ENCODE data around the gene LPAR4. TPM values are rescaled to one million over a fixed set of nuclear protein-coding genes. Genes with fewer than 3 reads are reported as not detected.

The LPAR4 gene
- total RNA-seq (1 to 10 TPM in 6 of 7 donors, under 1 TPM in 1; 0.96 to 3.0 (median 2.4) TPM), polyA plus RNA-seq (1 to 10 TPM; 1.3 to 2.5 TPM)
- long read RNA-seq, donor 1, result 0 reads
- long read RNA-seq, donor 2, partial matches to known transcripts, result 0 of 1 reads
- long read RNA-seq, donor 2, other reads (novel, unspliced or antisense), result 0 of 1 reads
- long read RNA-seq, donor 3, partial matches to known transcripts, result 1 of 2 reads
- long read RNA-seq, donor 3, other reads (novel, unspliced or antisense), result 0 of 2 reads

GRCh38 chrX:78747489-78747888 is at the start of gene LPAR4:
LPAR4 (plus strand) TSS chrX:78747720; CDS start chrX:78754870, 7,150 bp downstream.
- WGBS, 3 donors, result 15 to 32% (median 23%) methylated on average over 9 of the region's 9 CpGs
- intact Hi-C loops (cut with DNase I), result no loop called here
- Histone ChIP-seq H3K4me3 (peak within 1 kb of the TSS; percentile 6), H3K27ac (no peak within 1 kb of the TSS), H3K36me3 (no peaks in the 10 kb centered on the region), H3K27me3 (no peaks in the 10 kb centered on the region), H3K9me3 (no peaks in the 10 kb centered on the region), H3K4me1 (ENCODE audit: insufficient read depth) (no peaks in the 10 kb centered on the region)
- peak in 3 of 5 donors; percentile 6 to 18 (median 17) for DNase-seq
- TF ChIP-seq EP300 (IDR thresholded peaks at IDR 0.05), result no peak
- no peak for TF ChIP-seq CTCF (IDR thresholded peaks at IDR 0.05)

GRCh38 chrX:78706071-78706470 is 41.4 kb upstream of the LPAR4 start:
- H3K36me3 ChIP-seq, result no peaks in the 10 kb centered on the region
- intact Hi-C loops (cut with DNase I), result no loop called here
- 1 to 6% (median 3%) methylated on average over 2 of the region's 2 CpGs for WGBS, 3 donors
- H3K27ac ChIP-seq, result no peak overlapping the region
- no peak overlapping the region for H3K4me3 ChIP-seq
- H3K9me3 ChIP-seq, result no peaks in the 10 kb centered on the region
- no peak for TF ChIP-seq EP300 (IDR thresholded peaks at IDR 0.05)
- TF ChIP-seq CTCF (IDR thresholded peaks at IDR 0.05), result no peak
- TF ChIP-seq POLR2A (IDR thresholded peaks at IDR 0.05), result no peak
- H3K4me1 ChIP-seq (ENCODE audit: insufficient read depth), result no peaks in the 10 kb centered on the region
- H3K27me3 ChIP-seq, result no peaks in the 10 kb centered on the region
- DNase-seq, result no peak

GRCh38 chrX:78708262-78708661 is 39.3 kb upstream of the LPAR4 start:
- TF ChIP-seq EP300 (IDR thresholded peaks at IDR 0.05) (no peak), POLR2A (IDR thresholded peaks at IDR 0.05) (no peak), CTCF (IDR thresholded peaks at IDR 0.05) (no peak)
- 25 to 28% (median 26%) methylated on average over 2 of the region's 2 CpGs for WGBS, 3 donors
- intact Hi-C loops (cut with DNase I), result no loop called here
- Histone ChIP-seq H3K9me3 (no peaks in the 10 kb centered on the region), H3K27ac (no peak overlapping the region), H3K27me3 (no peaks in the 10 kb centered on the region), H3K36me3 (no peaks in the 10 kb centered on the region), H3K4me1 (ENCODE audit: insufficient read depth) (no peaks in the 10 kb centered on the region), H3K4me3 (no peak overlapping the region)
- peak in 1 of 5 donors; percentile 17 for DNase-seq

GRCh38 chrX:78708816-78709215 is 38.7 kb upstream of the LPAR4 start:
- DNase-seq, result peak in 3 of 5 donors; percentile 9 to 41 (median 23)
- no peaks in the 10 kb centered on the region for H3K36me3 ChIP-seq
- no peak for TF ChIP-seq CTCF (IDR thresholded peaks at IDR 0.05)
- no peak for TF ChIP-seq EP300 (IDR thresholded peaks at IDR 0.05)
- no peak for TF ChIP-seq POLR2A (IDR thresholded peaks at IDR 0.05)

More at GRCh38 chrX:78708816-78709215, 38.7 kb upstream of the LPAR4 start:
- Histone ChIP-seq H3K27ac (no peak overlapping the region), H3K27me3 (no peaks in the 10 kb centered on the region), H3K4me1 (ENCODE audit: insufficient read depth) (no peaks in the 10 kb centered on the region), H3K4me3 (no peak overlapping the region), H3K9me3 (no peaks in the 10 kb centered on the region)
- WGBS, 3 donors, result 15 to 19% (median 18%) methylated on average over 2 of the region's 2 CpGs
- intact Hi-C loops (cut with DNase I), result no loop called here
